ENCODE data around the gene SCPEP1.
"Not testable (repeated sequence)": the region's sequence is repeated elsewhere in the genome, so short reads cannot be mapped to it uniquely, and the experiment has no call there.

Gene SCPEP1

DNA sequence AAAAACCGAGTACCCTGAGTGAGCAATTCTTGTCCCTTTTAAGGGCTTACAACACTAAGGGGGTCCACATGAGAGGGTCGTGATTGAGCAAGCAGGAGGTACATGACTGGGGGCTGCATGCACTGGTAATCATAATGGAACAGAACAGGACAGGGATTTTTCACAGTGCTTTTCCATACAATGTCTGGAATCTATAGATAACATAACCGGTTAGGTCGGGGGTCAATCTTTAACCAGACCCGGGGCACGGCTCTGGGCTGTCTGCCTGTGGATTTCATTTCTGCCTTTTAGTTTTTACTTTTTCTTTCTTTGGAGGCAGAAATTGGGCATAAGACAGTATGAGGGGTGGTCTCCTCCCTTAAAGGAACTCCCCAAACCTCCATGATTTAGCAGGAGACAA is 12.2 kb upstream of the SCPEP1 start:
- DNase-seq (ENCODE audit: low spot score), result not testable (repeated sequence)

DNA sequence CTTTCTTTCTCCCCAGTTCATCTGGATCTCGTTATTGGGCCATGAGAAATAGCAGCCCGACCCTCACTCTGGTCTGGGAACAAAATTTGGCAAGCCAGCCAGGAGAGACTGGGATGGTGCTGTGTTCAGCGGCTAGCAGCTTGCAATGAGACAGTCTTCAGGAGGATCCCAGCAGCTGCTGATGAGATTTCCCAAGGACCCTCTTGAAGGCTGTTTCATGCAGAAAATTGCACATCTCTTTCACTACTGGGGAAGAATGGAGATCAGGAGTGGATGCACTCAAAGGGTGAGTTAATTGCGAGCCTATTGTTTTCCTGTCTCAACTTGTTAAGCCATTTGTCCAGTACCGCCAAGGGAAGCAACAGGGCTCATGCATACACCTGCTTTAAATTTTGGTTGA is 11.6 kb upstream of the SCPEP1 start:
- DNase-seq (ENCODE audit: low spot score), result no peak

DNA sequence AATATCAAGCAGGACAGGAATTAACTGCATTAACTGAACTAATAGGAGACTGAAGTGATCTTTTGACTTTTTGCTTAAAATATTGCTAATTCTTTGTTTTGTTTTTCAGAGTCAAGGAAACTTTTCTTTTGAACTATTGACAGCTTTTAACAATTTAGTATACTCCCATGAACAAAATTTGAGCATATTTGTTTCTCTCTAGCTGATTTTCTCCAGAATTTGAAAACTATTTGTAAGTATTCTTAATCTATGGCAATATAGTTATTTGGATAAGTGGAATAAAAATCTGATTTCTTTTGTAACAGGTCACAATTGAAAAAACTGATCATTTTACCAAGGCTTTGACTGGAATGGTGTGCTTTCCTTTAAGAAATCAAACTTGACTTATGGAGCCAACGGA is 7.0 kb upstream of the SCPEP1 start:
- DNase-seq (ENCODE audit: low spot score), result no peak

DNA sequence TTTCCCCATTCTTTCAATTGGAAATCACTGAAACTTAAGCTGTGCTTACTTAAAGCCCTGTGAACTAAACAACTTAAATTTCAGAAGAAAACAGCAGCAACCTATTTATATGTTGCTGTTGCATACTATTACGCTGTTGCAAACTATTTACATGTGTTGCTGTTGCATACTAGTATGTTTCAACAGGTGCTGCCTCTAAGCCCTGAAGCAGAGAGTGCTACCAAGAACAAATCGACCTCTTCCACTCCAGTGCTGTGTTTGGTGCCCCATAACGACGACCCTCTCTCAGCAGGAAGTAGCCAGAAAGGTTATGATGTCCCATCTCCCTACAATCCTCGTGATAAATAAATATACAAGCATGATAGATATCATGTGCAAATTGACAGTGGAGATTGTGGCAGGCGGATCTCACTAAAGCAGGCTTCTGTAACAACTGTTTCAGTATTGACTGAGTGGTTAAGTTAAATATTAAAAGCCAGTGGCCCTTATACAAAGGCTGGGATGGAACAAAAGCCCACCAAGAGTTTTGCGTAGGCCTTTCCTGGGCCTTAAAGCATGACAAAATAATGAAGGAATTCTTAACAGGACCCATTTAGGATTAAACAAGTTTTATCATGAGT is 5.7 kb upstream of the SCPEP1 start:
- no peak for DNase-seq (ENCODE audit: low spot score)

DNA sequence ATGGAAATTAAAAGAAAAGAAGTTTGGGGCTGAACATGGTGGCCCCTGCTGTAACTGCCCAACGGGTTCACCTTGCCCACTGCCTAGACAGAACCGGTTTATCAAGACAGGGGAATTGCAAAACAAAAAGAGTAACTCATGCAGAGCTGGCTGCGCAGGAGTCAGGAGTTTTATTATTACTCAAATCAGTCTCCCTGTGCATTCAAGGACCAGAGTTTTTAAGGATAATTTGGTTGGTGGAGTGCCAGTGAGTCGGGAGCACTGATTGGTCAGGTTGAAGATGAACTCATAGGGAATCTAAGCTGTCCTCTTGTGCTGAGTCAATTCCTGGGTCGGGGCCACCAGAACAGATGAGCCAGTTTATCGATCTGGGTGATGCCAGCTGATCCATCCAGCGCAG is 4.4 kb upstream of the SCPEP1 start:
- no peak for DNase-seq (ENCODE audit: low spot score)

DNA sequence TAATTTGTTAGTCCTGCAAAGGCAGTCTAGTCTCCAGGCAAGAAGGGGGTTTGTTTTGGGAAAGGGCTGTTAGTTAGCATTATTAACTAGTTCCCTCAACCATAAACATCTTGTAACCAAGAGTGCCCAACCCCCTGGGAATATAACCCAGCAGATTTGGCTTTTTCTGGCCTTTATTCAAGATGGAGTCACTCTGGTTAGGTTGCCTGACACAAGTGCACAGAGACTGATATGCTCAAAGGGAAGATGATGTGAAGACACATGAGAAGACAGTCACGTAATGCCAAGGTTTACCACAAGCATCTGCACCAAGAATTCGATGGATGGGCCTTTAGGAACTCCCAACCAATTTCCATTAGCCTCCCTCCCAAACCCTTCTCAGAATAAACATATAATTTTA is 3.9 kb upstream of the SCPEP1 start:
- DNase-seq (ENCODE audit: low spot score), result no peak

DNA sequence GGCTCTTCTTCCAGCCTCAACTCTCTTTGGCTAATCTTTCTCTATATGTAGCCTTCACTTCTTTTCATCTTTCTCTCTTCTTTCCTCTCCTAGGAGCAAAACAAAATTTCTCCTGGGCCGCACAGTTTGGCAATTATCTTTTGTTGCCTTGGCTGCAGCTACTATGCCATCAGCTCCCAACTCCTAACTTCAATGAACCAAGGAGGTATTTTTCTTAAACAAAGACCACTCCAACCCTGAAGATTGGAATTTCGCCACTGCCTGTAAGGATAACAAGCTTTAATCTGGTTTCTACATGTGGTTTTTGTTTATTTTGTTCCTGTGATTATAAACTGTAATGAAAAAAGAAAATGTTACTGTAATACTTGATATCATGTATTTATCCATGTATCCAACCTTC is 2.3 kb upstream of the SCPEP1 start:
- DNase-seq (ENCODE audit: low spot score), result no peak

DNA sequence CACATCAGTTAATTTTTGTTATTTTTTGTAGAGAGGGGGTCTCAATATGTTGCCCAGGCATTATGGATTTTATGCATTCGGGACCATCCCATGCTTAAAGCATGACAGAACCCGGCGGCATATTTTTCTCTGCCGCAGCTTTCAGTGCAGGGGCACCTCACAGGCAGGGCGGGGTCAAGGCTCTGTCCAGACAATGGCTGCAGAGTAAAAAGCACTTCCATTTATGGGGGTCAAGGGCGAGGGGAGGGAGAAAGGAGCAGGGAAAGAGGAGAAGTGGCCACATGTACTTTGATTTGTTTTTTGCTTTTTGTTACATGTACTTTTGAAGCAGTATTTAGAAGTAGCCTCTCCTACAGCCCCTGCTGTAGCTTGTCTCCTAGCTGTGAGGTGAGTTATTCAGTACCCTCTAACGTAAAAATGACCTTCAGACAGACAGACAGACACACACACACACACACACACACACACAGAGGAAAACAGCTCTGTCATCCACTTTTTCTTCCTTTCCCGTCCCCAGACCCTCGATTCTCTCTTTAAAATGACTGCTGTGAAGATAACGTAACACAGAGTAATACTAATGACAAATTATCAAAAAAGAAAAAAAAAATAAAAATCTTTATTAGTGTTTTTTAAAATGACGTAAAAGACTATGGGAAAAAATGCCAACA is 856 bp upstream of the SCPEP1 start:
- no peak for DNase-seq (ENCODE audit: low spot score)

DNA sequence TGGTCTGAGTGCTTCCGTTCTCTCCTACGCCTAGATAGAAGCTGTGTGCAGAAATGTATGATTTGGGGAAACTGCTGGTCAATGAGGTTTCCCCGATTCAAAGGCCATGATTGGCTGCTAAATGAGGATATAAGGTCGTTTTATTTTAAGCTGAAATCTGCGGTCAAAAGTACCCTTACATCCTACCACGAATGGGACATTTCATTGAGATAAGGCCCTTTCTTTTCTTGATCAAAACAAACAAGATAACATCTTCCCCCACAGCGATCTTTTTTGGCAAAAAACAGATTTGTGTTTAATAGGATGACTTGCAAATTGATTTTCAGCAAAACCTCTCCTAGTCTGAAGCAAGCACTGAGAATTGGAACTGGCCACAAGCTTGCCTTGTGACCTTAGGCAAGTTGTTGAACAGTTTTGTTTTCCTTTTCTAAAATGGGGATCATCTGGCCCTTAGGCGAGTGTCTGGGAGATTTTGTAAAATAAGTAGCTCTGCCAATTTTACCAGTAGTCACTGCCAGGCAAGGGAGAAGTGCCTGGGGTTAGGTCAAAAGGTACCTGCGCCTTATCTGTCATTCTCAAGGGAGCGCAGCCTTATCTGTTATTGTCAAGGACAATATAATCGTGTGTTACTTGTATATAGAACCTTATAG is 635 bp downstream of the SCPEP1 start:
- DNase-seq (ENCODE audit: low spot score), result peak; percentile 47

DNA sequence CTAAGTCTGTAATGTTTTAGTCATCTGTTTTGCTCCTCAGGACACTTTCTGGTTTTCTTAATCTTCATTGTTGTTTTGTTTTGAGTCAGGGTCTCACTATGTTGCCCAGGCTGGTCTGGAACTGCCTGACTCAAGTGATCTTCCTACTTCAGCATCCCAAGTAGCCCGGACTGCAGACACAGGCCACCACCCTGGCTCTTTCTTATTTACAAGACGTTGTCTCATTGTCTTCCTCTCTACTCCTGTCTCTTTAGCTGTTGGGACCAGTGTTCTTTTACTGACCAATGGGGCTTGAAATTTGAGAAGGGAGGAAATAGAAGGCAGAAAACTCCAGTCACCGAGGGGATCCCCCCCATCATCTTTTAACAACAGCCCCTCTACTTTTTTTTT is 1.2 kb downstream of the SCPEP1 start:
- DNase-seq (ENCODE audit: low spot score), result peak; percentile 12

DNA sequence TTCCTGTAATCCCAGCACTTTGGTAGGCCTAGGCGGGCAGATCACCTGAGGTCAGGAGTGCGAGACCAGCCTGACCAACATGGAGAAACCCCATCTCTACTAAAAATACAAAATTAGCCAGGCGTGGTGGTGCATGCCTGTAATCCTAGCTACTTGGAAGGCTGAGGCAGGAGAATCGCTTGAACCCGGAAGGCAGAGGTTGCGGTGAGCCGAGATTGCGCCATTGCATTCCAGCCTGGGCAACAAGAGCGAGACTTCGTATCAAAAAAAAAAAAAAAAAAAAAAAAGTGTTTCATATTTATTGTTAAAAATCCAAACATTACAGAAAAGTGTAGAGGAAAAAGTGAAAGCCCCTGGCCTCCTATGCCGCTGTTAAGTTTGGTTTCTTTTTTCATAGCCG is 2.6 kb downstream of the SCPEP1 start:
- not testable (repeated sequence) for DNase-seq (ENCODE audit: low spot score)

DNA sequence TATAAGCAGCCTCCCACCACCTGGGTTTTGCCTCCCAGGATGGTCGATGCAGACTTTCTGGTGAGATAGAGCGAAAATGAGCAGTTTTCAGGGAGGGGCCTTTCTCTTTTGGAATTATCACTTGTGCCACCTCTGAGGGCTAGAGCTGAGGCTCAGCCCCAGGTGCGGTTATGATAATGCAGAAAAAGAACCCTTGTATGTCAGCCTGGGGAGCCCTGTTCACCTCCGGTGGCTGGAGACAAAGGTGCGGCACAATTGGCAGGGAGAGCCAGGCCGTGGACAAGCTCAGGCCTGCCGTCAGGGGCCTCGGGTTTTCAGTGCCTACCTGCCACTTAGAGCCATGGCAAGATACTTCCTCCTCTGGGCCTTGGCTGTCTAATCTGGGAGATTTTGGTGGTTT is 4.4 kb downstream of the SCPEP1 start:
- DNase-seq (ENCODE audit: low spot score), result no peak

DNA sequence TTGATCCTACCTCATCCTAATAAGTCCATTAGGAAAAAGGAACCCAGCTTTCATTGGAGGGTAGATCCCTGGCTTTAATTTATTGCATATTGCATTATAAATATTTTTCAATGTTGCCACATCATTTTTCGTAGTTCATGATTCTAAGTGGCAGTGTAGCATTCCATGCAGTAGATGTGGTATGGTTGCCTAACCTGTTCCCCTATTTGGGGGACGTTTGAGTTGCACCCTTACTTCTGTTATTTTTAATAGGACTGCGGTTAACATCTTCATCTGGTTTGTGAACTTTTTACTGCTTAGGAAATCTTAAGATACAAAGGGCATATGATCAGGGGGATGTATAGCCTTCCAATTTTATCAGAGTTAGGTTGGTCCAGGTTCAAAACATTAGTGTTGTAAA is 5.4 kb downstream of the SCPEP1 start:
- no peak for DNase-seq (ENCODE audit: low spot score)

DNA sequence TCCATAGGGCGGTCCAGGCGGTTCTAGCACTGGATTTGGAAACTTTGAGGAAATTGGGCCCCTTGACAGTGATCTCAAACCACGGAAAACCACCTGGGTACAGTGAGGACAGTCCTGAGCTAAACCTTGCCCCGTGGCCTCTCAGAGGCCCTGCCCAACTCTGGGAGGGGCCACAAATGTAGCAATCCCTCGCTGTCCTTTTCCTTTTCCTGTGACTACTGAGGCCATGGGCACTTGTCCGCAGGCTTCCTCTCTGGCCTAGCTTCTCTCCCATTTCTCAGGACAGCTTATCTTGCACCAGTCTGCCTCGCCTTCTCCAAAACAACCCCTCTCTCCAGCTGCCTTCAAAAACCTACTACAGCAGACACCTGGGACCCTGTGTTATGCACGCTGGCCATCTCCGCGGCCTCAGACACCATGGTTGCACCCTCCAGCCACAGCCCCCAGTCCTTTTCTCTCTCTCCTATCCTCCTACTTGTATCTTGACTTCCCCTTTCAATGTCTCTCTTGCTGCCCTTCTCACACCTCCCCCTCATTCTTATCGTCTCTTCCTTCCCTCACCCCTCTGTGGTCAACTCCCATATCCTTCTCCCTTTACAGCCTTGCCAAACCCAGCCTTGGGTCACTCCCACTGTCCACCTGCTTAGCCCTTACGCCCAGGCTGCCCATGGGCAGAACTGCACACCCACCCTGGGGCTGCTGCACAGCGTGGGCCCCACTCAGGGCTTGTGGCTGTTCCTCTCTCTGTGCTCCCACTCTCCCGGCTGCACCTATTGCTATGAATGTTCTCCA is 7.6 kb downstream of the SCPEP1 start:
- no peak for DNase-seq (ENCODE audit: low spot score)

DNA sequence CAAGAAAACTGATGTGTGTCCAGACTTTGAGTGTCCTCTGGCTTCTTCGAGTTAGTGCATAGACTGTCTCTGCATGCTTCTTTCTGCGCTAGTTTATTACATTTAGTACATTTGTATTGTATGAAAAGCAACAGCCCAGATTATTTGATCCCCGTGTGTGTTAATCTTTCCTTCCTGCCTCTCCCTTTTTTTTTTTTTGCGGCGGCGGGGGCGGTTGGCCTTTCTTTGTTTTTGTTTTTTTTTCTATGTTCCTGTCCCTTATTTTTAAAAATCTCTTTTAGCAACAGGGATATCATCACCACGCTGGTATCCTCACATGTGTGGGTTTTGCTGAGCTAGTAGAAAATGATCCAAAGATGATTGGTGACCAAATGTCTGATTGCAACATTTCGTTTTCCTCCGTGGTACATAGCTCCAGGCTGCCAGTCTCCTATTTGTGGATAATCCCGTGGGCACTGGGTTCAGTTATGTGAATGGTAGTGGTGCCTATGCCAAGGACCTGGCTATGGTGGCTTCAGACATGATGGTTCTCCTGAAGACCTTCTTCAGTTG is 9.4 kb downstream of the SCPEP1 start:
- no peak for DNase-seq (ENCODE audit: low spot score)

DNA sequence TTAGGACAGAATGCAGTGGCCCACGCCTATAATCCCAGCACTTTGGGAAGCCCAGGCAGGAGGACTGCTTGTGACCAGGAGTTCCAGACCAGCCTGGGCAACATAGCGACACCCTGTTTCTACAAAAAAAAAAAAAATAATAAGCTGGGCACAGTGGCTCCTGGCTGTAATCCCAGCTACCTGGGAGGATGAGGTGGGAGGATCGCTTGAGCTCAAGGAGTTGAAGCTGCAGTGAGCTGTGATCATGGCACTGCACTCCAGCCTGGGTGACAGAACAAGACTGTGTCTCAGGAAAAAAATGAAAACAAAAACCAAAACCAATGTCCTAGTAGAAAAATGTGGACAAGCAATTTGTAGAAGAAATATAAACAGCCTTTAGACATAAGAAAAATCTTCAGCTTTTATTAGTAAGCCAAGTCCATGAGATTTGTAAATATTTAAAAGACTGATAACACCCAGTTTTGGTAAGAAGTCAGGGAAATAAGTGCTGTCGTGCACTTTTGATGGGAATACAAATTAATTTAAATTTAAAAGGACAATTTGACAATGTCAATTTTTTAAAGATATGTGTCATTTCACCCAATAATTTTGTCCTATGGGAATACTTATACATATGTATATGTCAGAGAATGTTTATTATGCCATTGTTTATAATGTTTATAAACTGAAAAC is 11.1 kb downstream of the SCPEP1 start:
- DNase-seq (ENCODE audit: low spot score), result no peak

DNA sequence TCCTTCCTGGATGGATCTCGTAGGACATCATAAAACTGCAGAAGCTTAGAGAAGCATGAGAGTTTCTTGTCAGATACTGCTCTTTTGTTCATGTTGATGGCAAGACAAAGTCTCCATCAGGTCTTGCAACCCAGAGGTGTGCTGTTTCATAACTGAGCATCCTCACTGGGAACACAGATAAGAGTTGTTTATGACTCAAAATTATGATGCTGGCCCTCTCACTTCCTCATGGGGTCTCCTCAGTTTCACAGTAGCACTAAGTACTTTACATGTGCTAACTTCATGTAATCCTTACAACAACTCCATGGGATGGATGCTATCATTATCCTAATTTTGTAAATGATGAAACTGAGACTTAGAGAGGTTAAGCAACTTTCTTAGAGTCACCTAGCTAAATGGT is 14.4 kb downstream of the SCPEP1 start:
- no peak for DNase-seq (ENCODE audit: low spot score)

DNA sequence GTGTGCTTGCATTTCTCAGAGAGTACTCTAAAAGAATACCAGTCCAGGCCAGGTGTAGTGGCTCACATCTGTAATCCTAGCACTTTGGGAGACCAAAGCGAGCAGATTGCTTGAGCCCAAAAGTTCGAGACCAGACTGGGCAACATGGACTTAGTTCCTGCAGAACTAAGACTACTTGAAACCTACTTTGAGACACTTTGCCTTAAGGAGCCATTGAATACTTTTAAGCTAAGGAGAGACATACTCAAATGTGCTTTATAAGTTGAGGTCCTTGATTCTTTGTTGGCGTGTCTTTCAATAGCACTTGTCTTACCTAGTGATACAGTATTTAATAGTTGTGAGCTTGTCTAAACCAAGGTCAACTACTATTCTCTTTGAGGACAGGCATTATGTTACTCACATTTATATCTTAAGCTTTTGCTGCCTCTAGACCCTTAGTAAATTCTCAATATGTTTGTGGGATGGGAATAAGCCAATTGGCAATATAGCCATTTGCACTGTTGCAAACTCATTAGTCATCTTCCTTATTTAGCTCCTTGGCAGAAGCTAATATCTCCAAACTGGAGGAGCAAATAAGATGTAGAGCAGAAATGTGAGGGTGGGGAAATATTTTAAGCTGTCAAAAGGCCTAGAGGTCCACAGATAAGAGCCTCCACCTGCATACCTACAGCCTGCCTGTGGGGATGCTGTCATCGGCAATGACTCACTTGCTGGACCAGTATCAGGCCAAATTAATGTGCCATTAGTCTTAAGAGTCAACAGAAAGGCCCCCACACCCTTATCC is 16.3 kb downstream of the SCPEP1 start:
- DNase-seq (ENCODE audit: low spot score), result no peak

DNA sequence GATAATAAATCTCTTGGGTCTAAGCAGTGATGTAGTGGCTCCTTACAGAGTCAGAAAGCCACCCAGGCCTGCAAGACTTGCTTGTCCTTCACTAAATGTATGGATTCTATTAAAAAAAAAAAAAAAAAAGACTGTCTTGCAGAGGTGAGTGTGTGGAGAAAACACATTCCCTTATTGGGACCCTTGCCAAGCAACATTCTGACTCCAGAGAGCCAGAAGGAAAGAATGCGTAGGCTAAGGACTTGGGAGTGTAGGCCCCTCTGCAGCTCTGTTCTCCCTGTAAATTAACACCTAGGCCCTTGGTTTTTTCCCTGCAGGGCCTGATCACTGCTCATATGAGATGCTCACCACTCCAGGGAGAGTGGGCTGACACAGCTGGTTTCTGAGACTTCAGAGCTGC is 17.8 kb downstream of the SCPEP1 start:
- no peak for DNase-seq (ENCODE audit: low spot score)

DNA sequence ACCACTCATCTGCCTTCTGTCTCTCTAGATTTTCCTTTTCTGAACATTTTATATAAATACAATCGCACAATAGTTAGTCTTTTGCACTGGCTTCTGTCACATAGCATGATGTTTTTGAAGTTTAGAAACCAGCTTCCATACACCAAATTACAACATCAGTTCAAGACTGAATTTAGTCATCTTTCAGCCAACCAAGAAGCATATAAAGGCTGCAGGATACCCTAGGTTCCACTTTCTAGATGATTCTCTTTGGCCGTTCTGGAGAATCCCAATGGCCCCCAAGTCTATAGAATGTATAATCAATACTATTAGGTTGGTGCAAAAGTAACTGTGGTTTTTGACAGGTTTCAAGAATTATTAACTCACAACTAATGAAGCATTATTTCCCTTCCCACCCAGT is 19.4 kb downstream of the SCPEP1 start:
- DNase-seq (ENCODE audit: low spot score), result no peak

DNA sequence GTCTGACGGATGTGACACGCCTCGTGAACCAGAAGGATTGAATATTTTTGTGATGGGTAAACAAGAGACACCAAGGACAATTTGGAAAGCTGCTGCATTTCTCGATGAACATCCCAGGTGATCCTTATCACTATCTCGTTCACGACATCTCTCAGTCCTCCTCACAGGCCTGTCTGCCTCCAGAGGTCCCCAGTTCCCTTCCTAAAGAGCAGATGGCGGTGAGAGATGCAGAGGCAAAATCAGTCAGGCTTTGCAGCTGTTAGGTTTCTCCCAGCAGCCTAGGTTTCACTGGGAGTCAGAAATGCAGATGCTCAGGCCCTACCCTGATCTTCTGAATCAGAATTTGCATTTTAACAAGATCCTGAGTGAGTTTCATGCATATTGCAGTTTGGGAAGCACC is 23.6 kb downstream of the SCPEP1 start:
- no peak for DNase-seq (ENCODE audit: low spot score)

All from cerebellar cortex (tissue), 1 donor.